ENCODE data around the gene RTKN2. TPM values are rescaled to one million over a fixed set of nuclear protein-coding genes. Genes with fewer than 3 reads are reported as not detected.

RTKN2 gene
- total RNA-seq, 1 donor from 2014 or later: 2.9 TPM

GRCh38 chr10:62195675-62195926, 73.0 kb downstream of the RTKN2 start:
- H3K27me3 Mint-ChIP-seq (ENCODE audit: low read depth): no peaks in the 10 kb centered on the region
- intact Hi-C loops (cut with micrococcal nuclease): no loop called here
- H3K4me1 Mint-ChIP-seq (ENCODE audit: low read depth): peaks cover 20% of the 10 kb centered on the region
- H3K9me3 Mint-ChIP-seq: no peaks in the 10 kb centered on the region
- no peak overlapping the region for H3K27ac Mint-ChIP-seq
- peaks cover 14% of the 10 kb centered on the region for H3K36me3 Mint-ChIP-seq (ENCODE audit: low read depth)
- no peak for DNase-seq (ENCODE audit: low spot score)
- no peak overlapping the region for H3K4me3 Mint-ChIP-seq (ENCODE audit: low read depth)

- Mint-ChIP-seq H3K4me3 (ENCODE audit: low read depth) (no peak overlapping the region), H3K27me3 (ENCODE audit: low read depth) (no peaks in the 10 kb centered on the region)
- intact Hi-C loops (cut with micrococcal nuclease): no loop called here
Measured at GRCh38 chr10:62194924-62195674, 73.5 kb downstream of the RTKN2 start.

GRCh38 chr10:62193479-62193878, 75.2 kb downstream of the RTKN2 start:
- no peak overlapping the region for H3K27ac Mint-ChIP-seq
- intact Hi-C loops (cut with micrococcal nuclease): no loop called here
- no peak overlapping the region for H3K4me3 Mint-ChIP-seq (ENCODE audit: low read depth)
- no peaks in the 10 kb centered on the region for H3K27me3 Mint-ChIP-seq (ENCODE audit: low read depth)
- H3K36me3 Mint-ChIP-seq (ENCODE audit: low read depth): peaks cover 14% of the 10 kb centered on the region
- H3K9me3 Mint-ChIP-seq: peaks cover under 1% of the 10 kb centered on the region
- peaks cover 18% of the 10 kb centered on the region for H3K4me1 Mint-ChIP-seq (ENCODE audit: low read depth)
- DNase-seq (ENCODE audit: low spot score): no peak

More at GRCh38 chr10:62194924-62195674, 73.5 kb downstream of the RTKN2 start:
- H3K36me3 Mint-ChIP-seq (ENCODE audit: low read depth): peaks cover 14% of the 10 kb centered on the region
- no peaks in the 10 kb centered on the region for H3K9me3 Mint-ChIP-seq
- DNase-seq (ENCODE audit: low spot score): no peak
- peaks cover 20% of the 10 kb centered on the region for H3K4me1 Mint-ChIP-seq (ENCODE audit: low read depth)
- no peak overlapping the region for H3K27ac Mint-ChIP-seq

DNA sequence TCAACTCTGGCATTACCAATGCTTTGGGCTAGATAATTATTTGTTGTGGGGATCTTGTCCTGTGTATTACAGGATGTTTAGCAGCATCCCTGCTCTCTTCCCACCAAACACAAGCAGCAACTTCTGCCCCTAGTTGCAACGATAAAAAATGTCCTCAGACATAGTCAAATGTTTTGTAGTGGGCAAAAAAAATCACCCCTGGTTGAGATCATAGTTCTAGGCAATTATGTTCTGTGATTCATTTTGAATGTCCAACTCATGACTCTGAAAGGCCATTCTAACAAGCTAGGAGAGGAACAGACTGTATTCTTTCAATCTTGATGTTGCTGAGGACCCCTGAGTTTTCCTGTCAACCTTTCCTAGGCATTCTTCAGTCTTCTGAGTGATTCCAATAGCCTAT, 79.5 kb downstream of the RTKN2 start:
- no peak overlapping the region for H3K27ac Mint-ChIP-seq
- H3K4me1 Mint-ChIP-seq (ENCODE audit: low read depth): peaks cover 46% of the 10 kb centered on the region
- no peak for DNase-seq (ENCODE audit: low spot score)
- no peaks in the 10 kb centered on the region for H3K27me3 Mint-ChIP-seq (ENCODE audit: low read depth)
- H3K9me3 Mint-ChIP-seq: peaks cover 4% of the 10 kb centered on the region
- no peak overlapping the region for H3K4me3 Mint-ChIP-seq (ENCODE audit: low read depth)
- H3K36me3 Mint-ChIP-seq (ENCODE audit: low read depth): peaks cover 19% of the 10 kb centered on the region
- intact Hi-C loops (cut with micrococcal nuclease): loop anchor here (5.0 to 10.0 kb wide), 5 partner anchors 404 to 1076 kb away; partner anchors contain the start of gene EGR2

GRCh38 chr10:62188021-62188616, 80.5 kb downstream of the RTKN2 start:
- H3K36me3 Mint-ChIP-seq (ENCODE audit: low read depth): peaks cover 19% of the 10 kb centered on the region
- intact Hi-C loops (cut with micrococcal nuclease): loop anchor here (5.0 to 10.0 kb wide), 5 partner anchors 403 to 1077 kb away; partner anchors contain the start of gene EGR2

DNA sequence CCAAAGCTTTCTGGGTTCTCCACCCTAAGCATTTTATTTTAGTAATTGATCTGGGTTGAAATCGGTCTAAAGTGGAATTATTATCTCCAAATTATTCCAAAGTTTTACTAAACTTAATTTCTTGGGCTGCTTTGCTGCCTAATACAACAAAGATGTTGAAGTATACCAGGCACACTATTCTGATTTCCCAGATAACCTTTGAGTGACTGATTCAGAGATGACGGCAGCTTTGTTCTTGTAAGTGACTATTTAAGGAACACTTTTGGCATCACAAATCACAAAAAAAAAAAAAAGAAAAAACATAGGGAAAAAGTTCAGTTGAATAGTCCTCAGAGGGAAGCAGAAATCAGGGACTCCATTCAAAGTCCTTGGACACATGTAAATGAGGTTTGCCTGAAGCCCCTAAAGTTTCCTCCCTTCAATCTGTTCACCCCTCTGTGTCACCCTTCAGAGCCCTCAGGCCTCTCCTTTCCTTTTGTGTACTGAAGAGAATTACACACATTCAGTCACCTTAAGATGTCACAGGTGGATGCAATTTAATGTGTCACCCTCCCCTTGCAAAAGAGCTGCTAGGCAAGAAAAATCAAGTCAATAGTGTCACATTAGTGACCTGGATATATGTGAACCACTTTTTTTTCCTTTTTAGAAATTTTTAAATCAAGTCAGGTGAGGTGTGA, 81.5 kb downstream of the RTKN2 start:
- Mint-ChIP-seq H3K36me3 (ENCODE audit: low read depth) (peaks cover 16% of the 10 kb centered on the region), H3K27ac (peak overlapping the region; percentile 96), H3K27me3 (ENCODE audit: low read depth) (no peaks in the 10 kb centered on the region), H3K9me3 (peaks cover 4% of the 10 kb centered on the region), H3K4me1 (ENCODE audit: low read depth) (peaks cover 58% of the 10 kb centered on the region), H3K4me3 (ENCODE audit: low read depth) (peak overlapping the region; percentile 18)
- intact Hi-C loops (cut with micrococcal nuclease): loop anchor here (1.0 to 10.0 kb wide), 12 partner anchors 12 to 1078 kb away; partner anchors contain the start of gene EGR2
- no peak for DNase-seq (ENCODE audit: low spot score)

More at GRCh38 chr10:62188021-62188616, 80.5 kb downstream of the RTKN2 start:
- H3K27me3 Mint-ChIP-seq (ENCODE audit: low read depth): no peaks in the 10 kb centered on the region
- no peak overlapping the region for H3K4me3 Mint-ChIP-seq (ENCODE audit: low read depth)
- no peak for DNase-seq (ENCODE audit: low spot score)
- H3K9me3 Mint-ChIP-seq: peaks cover 4% of the 10 kb centered on the region
- peak overlapping the region; percentile 96 for H3K27ac Mint-ChIP-seq
- H3K4me1 Mint-ChIP-seq (ENCODE audit: low read depth): peaks cover 55% of the 10 kb centered on the region

- H3K9me3 Mint-ChIP-seq: peaks cover 6% of the 10 kb centered on the region
- peaks cover 63% of the 10 kb centered on the region for H3K4me1 Mint-ChIP-seq (ENCODE audit: low read depth)
- intact Hi-C loops (cut with micrococcal nuclease): loop anchor here (1.0 to 10.0 kb wide), 13 partner anchors 13 to 1079 kb away; partner anchors contain the start of gene EGR2
- peak overlapping the region; percentile 59 for H3K4me3 Mint-ChIP-seq (ENCODE audit: low read depth)
- H3K27me3 Mint-ChIP-seq (ENCODE audit: low read depth): no peaks in the 10 kb centered on the region
- H3K36me3 Mint-ChIP-seq (ENCODE audit: low read depth): peaks cover 25% of the 10 kb centered on the region
- no peak for DNase-seq (ENCODE audit: low spot score)
- H3K27ac Mint-ChIP-seq: peak overlapping the region; percentile 96
Measured at GRCh38 chr10:62185919-62186692, 82.5 kb downstream of the RTKN2 start.

GRCh38 chr10:62183857-62184795, 84.5 kb downstream of the RTKN2 start:
- intact Hi-C loops (cut with micrococcal nuclease): loop anchor here (1.0 to 10.0 kb wide), 12 partner anchors 63 to 1081 kb away; no protein-coding TSS in a partner anchor
- Mint-ChIP-seq H3K27ac (peak overlapping the region; percentile 96), H3K9me3 (peaks cover 14% of the 10 kb centered on the region), H3K4me3 (ENCODE audit: low read depth) (peak overlapping the region; percentile 9), H3K27me3 (ENCODE audit: low read depth) (no peaks in the 10 kb centered on the region), H3K36me3 (ENCODE audit: low read depth) (peaks cover 30% of the 10 kb centered on the region), H3K4me1 (ENCODE audit: low read depth) (peaks cover 73% of the 10 kb centered on the region)
- DNase-seq (ENCODE audit: low spot score): no peak

DNA sequence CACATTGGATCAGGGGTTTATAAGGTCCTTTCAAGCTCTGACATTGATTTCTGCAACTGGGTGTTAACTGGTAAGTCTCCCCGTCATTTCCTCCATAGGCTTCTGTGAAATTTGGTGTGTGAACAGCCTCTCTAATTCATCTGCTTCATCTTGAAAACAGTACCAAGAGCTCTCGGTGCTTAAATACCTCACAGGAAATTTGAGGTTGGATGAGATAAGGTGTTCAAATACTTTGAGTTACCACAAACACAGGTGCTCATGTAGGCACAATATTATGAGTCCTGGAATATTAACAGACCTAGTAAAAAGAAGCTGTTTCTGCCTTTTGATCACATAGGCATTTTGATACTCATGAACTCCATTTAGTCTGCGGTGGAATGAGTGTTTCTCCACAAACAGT, 85.2 kb downstream of the RTKN2 start:
- Mint-ChIP-seq H3K36me3 (ENCODE audit: low read depth) (peaks cover 33% of the 10 kb centered on the region), H3K27ac (peak overlapping the region; percentile 96), H3K4me3 (ENCODE audit: low read depth) (no peak overlapping the region), H3K4me1 (ENCODE audit: low read depth) (peaks cover 76% of the 10 kb centered on the region), H3K27me3 (ENCODE audit: low read depth) (no peaks in the 10 kb centered on the region), H3K9me3 (peaks cover 18% of the 10 kb centered on the region)
- intact Hi-C loops (cut with micrococcal nuclease): loop anchor here (1.0 to 10.0 kb wide), 11 partner anchors 62 to 1081 kb away; no protein-coding TSS in a partner anchor
- peak; percentile 52 for DNase-seq (ENCODE audit: low spot score)

- Mint-ChIP-seq H3K4me1 (ENCODE audit: low read depth) (peaks cover 76% of the 10 kb centered on the region), H3K4me3 (ENCODE audit: low read depth) (no peak overlapping the region), H3K9me3 (peaks cover 22% of the 10 kb centered on the region), H3K27me3 (ENCODE audit: low read depth) (no peaks in the 10 kb centered on the region), H3K27ac (peak overlapping the region; percentile 81), H3K36me3 (ENCODE audit: low read depth) (peaks cover 36% of the 10 kb centered on the region)
- no peak for DNase-seq (ENCODE audit: low spot score)
- intact Hi-C loops (cut with micrococcal nuclease): loop anchor here (2.0 to 10.0 kb wide), 5 partner anchors 70 to 1082 kb away; no protein-coding TSS in a partner anchor
Measured at GRCh38 chr10:62182595-62182994, 86.0 kb downstream of the RTKN2 start.

- no peaks in the 10 kb centered on the region for H3K27me3 Mint-ChIP-seq (ENCODE audit: low read depth)
- H3K4me3 Mint-ChIP-seq (ENCODE audit: low read depth): no peak overlapping the region
- H3K9me3 Mint-ChIP-seq: peaks cover 26% of the 10 kb centered on the region
- peak overlapping the region; percentile 81 for H3K27ac Mint-ChIP-seq
- intact Hi-C loops (cut with micrococcal nuclease): loop anchor here (2.0 to 10.0 kb wide), 5 partner anchors 69 to 1083 kb away; no protein-coding TSS in a partner anchor
- peaks cover 75% of the 10 kb centered on the region for H3K4me1 Mint-ChIP-seq (ENCODE audit: low read depth)
- peaks cover 40% of the 10 kb centered on the region for H3K36me3 Mint-ChIP-seq (ENCODE audit: low read depth)
- DNase-seq (ENCODE audit: low spot score): no peak
Measured at GRCh38 chr10:62182171-62182570, 86.5 kb downstream of the RTKN2 start.

Data from activated T-helper 2 cell treated with anti-CD3 and anti-CD28 coated beads, Interferon-gamma antibody, Interleukin-2, Interleukin-4, amounts not matched to agents 10 μg/mL and 5 μg/mL and 100 μg/mL, durations not matched to agents 14 hours and 24 hours and 36 hours (primary cell).